ENCODE data around the gene ADARB2. TPM values are rescaled to one million over a fixed set of nuclear protein-coding genes. Genes with fewer than 3 reads are reported as not detected.

Gene ADARB2
- total RNA-seq, 4 donors from 2014 or later = 1.3 to 5.4 (median 1.8) TPM

DNA sequence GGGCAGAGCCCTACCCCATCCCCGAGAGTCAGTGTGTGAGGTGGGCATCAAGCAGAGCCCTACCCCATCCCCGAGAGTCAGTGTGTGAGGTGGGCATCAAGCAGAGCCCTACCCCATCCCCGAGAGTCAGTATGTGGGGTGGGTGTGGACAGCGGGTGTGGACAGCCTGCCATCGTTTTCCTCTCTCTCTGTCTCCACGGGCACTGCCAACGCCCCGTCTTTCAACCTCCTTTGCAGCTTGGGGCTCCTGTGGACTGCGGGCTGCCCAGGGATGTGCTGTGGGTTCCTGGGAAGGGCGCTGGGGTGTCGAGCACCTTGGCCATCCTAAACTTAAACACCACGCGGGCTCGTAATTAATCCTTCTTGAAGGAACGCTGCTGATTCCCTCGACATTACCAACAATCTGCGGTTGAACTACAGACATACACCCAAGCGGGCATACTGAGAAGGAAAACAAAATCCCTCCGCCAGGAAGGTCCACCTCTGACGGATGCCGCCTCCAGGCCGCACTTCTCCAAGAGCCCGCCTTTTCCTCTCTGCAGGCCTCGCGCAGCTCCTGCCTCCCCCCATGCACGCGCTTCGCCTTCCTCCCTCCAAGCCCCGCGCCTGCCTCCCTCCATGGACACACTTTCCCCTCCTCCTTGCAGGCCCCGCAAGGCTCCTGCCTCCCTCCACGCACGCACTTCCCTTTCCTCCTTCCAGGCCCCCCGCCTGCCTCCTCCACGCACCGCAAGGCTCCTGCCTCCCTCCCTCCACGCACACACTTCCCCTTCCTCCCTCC lies 65.1 kb downstream of the ADARB2 start:
- Histone ChIP-seq H3K36me3 (no peaks in the 10 kb centered on the region), H3K27me3 (peaks cover 50% of the 10 kb centered on the region), H3K9me3 (no peaks in the 10 kb centered on the region), H3K4me1 (no peaks in the 10 kb centered on the region), H3K27ac (no peak overlapping the region), H3K4me3 (no peak overlapping the region)
- 81 to 86% methylated on average over 25 to 33 of the region's 37 CpGs for WGBS, 2 donors (ENCODE audit: low coverage in 1 of 2)
- ATAC-seq = no peak
- TF ChIP-seq, protein P1, sequence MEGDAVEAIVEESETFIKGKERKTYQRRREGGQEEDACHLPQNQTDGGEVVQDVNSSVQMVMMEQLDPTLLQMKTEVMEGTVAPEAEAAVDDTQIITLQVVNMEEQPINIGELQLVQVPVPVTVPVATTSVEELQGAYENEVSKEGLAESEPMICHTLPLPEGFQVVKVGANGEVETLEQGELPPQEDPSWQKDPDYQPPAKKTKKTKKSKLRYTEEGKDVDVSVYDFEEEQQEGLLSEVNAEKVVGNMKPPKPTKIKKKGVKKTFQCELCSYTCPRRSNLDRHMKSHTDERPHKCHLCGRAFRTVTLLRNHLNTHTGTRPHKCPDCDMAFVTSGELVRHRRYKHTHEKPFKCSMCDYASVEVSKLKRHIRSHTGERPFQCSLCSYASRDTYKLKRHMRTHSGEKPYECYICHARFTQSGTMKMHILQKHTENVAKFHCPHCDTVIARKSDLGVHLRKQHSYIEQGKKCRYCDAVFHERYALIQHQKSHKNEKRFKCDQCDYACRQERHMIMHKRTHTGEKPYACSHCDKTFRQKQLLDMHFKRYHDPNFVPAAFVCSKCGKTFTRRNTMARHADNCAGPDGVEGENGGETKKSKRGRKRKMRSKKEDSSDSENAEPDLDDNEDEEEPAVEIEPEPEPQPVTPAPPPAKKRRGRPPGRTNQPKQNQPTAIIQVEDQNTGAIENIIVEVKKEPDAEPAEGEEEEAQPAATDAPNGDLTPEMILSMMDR (IDR thresholded peaks at IDR 0.05) = no peak
- TF ChIP-seq EP300 (IDR thresholded peaks at IDR 0.05) (no peak), POLR2A (IDR thresholded peaks at IDR 0.05) (no peak), POLR2AphosphoS5 (IDR thresholded peaks at IDR 0.05) (no peak)

DNA sequence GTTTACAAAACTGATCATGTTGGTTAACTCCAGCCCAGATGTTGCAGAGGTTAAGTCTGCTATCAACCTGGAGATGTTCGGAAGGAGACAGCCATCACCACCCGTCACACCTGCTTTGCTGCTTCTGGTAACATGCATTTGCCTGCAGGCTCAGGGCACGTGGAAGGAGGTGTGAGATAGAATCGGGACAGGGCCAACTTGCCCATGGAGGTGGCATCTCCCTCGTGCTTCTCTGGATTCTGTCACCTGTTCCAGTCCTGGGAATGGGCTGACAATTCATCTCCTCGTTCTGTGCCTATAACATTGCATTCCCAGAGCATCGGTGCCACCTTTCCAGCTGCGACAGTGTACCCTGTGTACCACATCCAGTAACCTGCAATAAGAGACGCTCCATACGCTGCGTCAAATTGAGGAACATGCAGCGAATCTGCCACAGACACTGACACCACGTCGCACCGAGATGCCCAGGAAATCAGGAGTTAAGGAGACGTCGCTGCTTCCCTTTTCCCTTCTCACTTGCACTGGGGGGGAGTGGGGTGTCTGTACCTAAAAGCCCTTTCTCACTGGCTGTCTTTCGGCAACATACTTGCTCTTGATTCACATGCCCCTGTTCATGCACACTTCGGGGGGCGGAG lies 65.8 kb downstream of the ADARB2 start:
- H3K9me3 ChIP-seq = no peaks in the 10 kb centered on the region
- ATAC-seq = no peak
- H3K4me1 ChIP-seq = no peaks in the 10 kb centered on the region
- H3K27me3 ChIP-seq = peaks cover 50% of the 10 kb centered on the region
- no peak overlapping the region for H3K4me3 ChIP-seq
- H3K36me3 ChIP-seq = no peaks in the 10 kb centered on the region
- H3K27ac ChIP-seq = no peak overlapping the region
- WGBS, 2 donors (ENCODE audit: low coverage in 1 of 2) = 83% methylated on average over 1 to 5 of the region's 20 CpGs
- TF ChIP-seq POLR2A (IDR thresholded peaks at IDR 0.05) (no peak), EP300 (IDR thresholded peaks at IDR 0.05) (no peak)

DNA sequence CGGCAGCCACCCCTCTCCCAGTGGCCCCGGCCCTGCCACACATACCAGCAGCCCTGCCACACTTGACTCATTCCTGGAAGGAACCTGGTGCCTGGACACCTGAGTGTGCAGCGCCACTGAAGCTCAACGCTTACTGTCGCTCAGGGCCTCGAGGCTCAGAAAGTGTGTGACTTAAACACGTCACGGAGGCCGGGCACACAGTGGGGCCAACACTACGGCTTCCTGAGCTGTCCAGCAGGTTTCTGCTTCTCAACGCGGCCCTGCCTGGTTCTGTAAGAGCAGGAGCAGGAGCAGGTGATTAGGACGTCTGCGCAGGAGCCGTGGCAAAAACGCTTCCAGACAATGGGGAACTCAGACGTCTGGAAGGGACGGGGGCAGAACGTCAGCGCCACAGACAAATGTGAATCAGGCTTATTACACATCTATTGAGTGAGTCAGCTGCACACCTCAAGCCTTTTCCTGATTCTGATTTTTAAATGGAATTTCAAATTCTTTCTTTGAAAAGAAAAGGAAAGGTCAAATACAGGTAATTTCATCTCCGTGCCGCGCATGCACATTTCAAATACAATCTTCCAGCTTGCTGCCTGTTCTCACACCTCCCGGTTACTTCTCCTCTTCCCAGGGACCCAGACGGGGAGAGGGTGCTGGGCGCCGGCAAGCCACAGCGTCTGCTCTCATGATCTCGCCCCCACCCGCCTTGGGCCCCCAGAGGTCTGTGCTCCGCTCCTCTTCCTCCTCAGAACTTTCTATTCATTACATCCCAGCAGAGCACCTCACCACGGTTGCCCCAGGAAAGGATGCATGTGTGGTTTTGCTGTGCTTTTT lies 66.6 kb downstream of the ADARB2 start:
- WGBS, 2 donors (ENCODE audit: low coverage in 1 of 2) = 71 to 72% methylated on average over 17 to 22 of the region's 32 CpGs

DNA sequence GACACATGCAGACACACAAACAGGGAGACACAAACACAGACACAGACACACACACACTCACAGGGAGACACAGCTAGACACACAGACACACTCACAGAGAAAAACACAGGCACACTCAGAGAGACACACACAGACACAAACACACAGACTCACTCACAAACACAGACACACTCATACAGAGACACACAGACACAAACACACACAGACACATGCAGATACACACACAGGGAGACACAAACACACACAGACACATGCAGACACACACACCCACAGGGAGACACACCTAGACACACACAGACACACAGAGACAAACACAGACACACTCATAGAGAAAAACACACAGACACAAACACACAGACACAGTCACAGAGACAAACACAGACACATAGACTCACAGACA lies 67.9 kb downstream of the ADARB2 start:
- no peaks in the 10 kb centered on the region for H3K4me1 ChIP-seq
- no peak overlapping the region for H3K27ac ChIP-seq
- no peaks in the 10 kb centered on the region for H3K9me3 ChIP-seq
- no peak for TF ChIP-seq EP300 (IDR thresholded peaks at IDR 0.05)
- TF ChIP-seq, protein P1 (IDR thresholded peaks at IDR 0.05) = no peak
- no peak for TF ChIP-seq POLR2A (IDR thresholded peaks at IDR 0.05)
- TF ChIP-seq POLR2AphosphoS5 (IDR thresholded peaks at IDR 0.05) = no peak
- ATAC-seq = no peak
- peaks cover 51% of the 10 kb centered on the region for H3K27me3 ChIP-seq
- H3K4me3 ChIP-seq = no peak overlapping the region
- no peaks in the 10 kb centered on the region for H3K36me3 ChIP-seq

More for the DNA sequence above, 66.6 kb downstream of the ADARB2 start:
- Histone ChIP-seq H3K9me3 (no peaks in the 10 kb centered on the region), H3K4me3 (no peak overlapping the region), H3K4me1 (no peaks in the 10 kb centered on the region), H3K27ac (no peak overlapping the region), H3K27me3 (peaks cover 47% of the 10 kb centered on the region), H3K36me3 (no peaks in the 10 kb centered on the region)
- ATAC-seq = no peak
- TF ChIP-seq EP300 (IDR thresholded peaks at IDR 0.05) (no peak), POLR2A (IDR thresholded peaks at IDR 0.05) (no peak), POLR2AphosphoS5 (IDR thresholded peaks at IDR 0.05) (no peak)
- TF ChIP-seq, protein P1 (IDR thresholded peaks at IDR 0.05) = no peak

DNA sequence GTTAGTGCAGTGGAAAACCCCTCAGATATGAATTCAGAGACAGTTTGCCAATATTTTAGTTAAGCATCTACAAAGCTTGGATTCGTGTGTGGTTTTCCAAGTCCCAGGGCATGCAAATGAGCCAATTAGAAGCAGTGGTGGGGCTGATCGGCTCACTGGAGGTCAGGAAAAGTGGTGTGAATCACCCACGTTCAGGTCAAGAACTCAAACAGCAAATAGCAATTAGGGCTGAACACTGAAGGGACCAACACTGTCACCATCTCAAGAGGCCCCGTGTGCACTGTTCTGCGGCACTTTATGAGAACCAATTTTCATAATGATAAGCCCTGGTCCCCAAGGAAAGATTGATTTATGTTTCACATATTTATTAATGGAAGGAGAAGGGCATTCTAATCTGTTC lies 68.9 kb downstream of the ADARB2 start:
- H3K36me3 ChIP-seq = no peaks in the 10 kb centered on the region
- peaks cover 51% of the 10 kb centered on the region for H3K27me3 ChIP-seq
- no peak for TF ChIP-seq POLR2AphosphoS5 (IDR thresholded peaks at IDR 0.05)
- TF ChIP-seq EP300 (IDR thresholded peaks at IDR 0.05) = no peak
- no peak for TF ChIP-seq POLR2A (IDR thresholded peaks at IDR 0.05)
- TF ChIP-seq, protein P1 (IDR thresholded peaks at IDR 0.05) = no peak
- no peak overlapping the region for H3K27ac ChIP-seq
- ATAC-seq = no peak
- H3K4me3 ChIP-seq = no peak overlapping the region
- H3K4me1 ChIP-seq = no peaks in the 10 kb centered on the region
- H3K9me3 ChIP-seq = no peaks in the 10 kb centered on the region
- 60 to 65% methylated on average over 5 of the region's 5 CpGs for WGBS, 2 donors (ENCODE audit: low coverage in 1 of 2)
